ENCODE measurements around the gene CLIC6. TPM values are rescaled to one million over a fixed set of nuclear protein-coding genes. Genes with fewer than 3 reads are reported as not detected.

Gene CLIC6
- total and polyA plus RNA-seq, 7 experiments from 2014 or later, result 0.12 to 0.56 (median 0.22) TPM; not detected in 2

- Mint-ChIP-seq H3K4me1 (peaks cover 0 to 3% (median 0%) of the 10 kb centered on the region in 7 donors), H3K4me3 (peak overlapping the region in 1 of 10 donors; percentile 48), H3K27ac (no peak overlapping the region), H3K9me3 (peaks cover 0 to 6% (median 0%) of the 10 kb centered on the region in 11 donors), H3K36me3 (no peaks in the 10 kb centered on the region), H3K27me3 (peaks cover 7 to 51% (median 11%) of the 10 kb centered on the region in 5 donors)
- POLR2A ChIA-PET, result no interaction called here
- CTCF ChIA-PET, result interaction anchor here (0.6 to 1.1 kb wide), 3 partner anchors 711 to 1335 kb away, joined by 3 to 4 read pairs (median 3); no protein-coding TSS in a partner anchor
- Histone ChIP-seq H3K4me3 (ENCODE audit: low read length) (no peak overlapping the region), H3K4me1 (ENCODE audit: control insufficient read depth in 2 of 2, insufficient read depth in 2 of 2, low read length in 2 of 2) (no peaks in the 10 kb centered on the region), H3K36me3 (ENCODE audit: control insufficient read depth in 2 of 3, insufficient read depth in 3 of 3, low read length in 3 of 3) (no peaks in the 10 kb centered on the region), H3K27me3 (ENCODE audit: control insufficient read depth in 2 of 2, insufficient read depth in 2 of 2, low read length in 2 of 2) (peaks cover 0 to 4% of the 10 kb centered on the region in 2 donors), H3K9me3 (ENCODE audit: control insufficient read depth in 2 of 3, low read length in 3 of 3) (no peaks in the 10 kb centered on the region), H3K27ac (ENCODE audit: low read depth, low read length) (no peak overlapping the region)
- intact Hi-C loops (cut with micrococcal nuclease), result no loop called here
- ATAC-seq (peak; percentile 54), DNase-seq (peak in 2 of 9 donors; percentile 46 to 64)
Measured at GRCh38 chr21:34688145-34688544, 19.4 kb downstream of the CLIC6 start.

- Mint-ChIP-seq H3K27ac (no peak overlapping the region), H3K4me3 (no peak overlapping the region), H3K4me1 (peaks cover 0 to 8% (median 0%) of the 10 kb centered on the region in 7 donors), H3K27me3 (peaks cover 5 to 50% (median 11%) of the 10 kb centered on the region in 5 donors), H3K36me3 (no peaks in the 10 kb centered on the region), H3K9me3 (peaks cover 0 to under 1% (median 0%) of the 10 kb centered on the region in 11 donors)
- no peaks in the 10 kb centered on the region for H3K9me3 ChIP-seq (ENCODE audit: control insufficient read depth in 2 of 3, low read length in 3 of 3)
- ChIA-PET POLR2A (no interaction called here), CTCF (interaction anchor here (0.6 to 5.6 kb wide), 2 partner anchors 906 to 1151 kb away, joined by 4 to 36 read pairs; no protein-coding TSS in a partner anchor)
- DNase-seq (no peak), ATAC-seq (no peak)
- H3K27ac ChIP-seq (ENCODE audit: low read depth, low read length), result no peak overlapping the region
- H3K4me1 ChIP-seq (ENCODE audit: control insufficient read depth in 2 of 2, insufficient read depth in 2 of 2, low read length in 2 of 2), result no peaks in the 10 kb centered on the region
- H3K36me3 ChIP-seq (ENCODE audit: control insufficient read depth in 2 of 3, insufficient read depth in 3 of 3, low read length in 3 of 3), result no peaks in the 10 kb centered on the region
- peaks cover 0 to 4% of the 10 kb centered on the region in 2 donors for H3K27me3 ChIP-seq (ENCODE audit: control insufficient read depth in 2 of 2, insufficient read depth in 2 of 2, low read length in 2 of 2)
- no peak overlapping the region for H3K4me3 ChIP-seq (ENCODE audit: low read length)
- intact Hi-C loops (cut with micrococcal nuclease), result no loop called here
Measured at GRCh38 chr21:34688715-34689114, 19.9 kb downstream of the CLIC6 start.

- Mint-ChIP-seq H3K36me3 (peaks cover 0 to 3% (median 0%) of the 10 kb centered on the region in 5 donors), H3K4me1 (peaks cover 0 to 11% (median 3%) of the 10 kb centered on the region in 7 donors), H3K27ac (no peak overlapping the region), H3K9me3 (peaks cover 0 to 3% (median 2%) of the 10 kb centered on the region in 11 donors), H3K27me3 (peaks cover 5 to 53% (median 11%) of the 10 kb centered on the region in 5 donors), H3K4me3 (no peak overlapping the region)
- CTCF ChIA-PET, result interaction anchor here (0.6 to 5.6 kb wide), 3 partner anchors 197 to 1149 kb away, joined by 3 to 36 read pairs (median 6); no protein-coding TSS in a partner anchor
- no peak for DNase-seq
- Histone ChIP-seq H3K9me3 (ENCODE audit: control insufficient read depth in 2 of 3, low read length in 3 of 3) (no peaks in the 10 kb centered on the region), H3K36me3 (ENCODE audit: control insufficient read depth in 2 of 3, insufficient read depth in 3 of 3, low read length in 3 of 3) (no peaks in the 10 kb centered on the region), H3K4me1 (ENCODE audit: control insufficient read depth in 2 of 2, insufficient read depth in 2 of 2, low read length in 2 of 2) (no peaks in the 10 kb centered on the region), H3K27me3 (ENCODE audit: control insufficient read depth in 2 of 2, insufficient read depth in 2 of 2, low read length in 2 of 2) (peaks cover 0 to 4% of the 10 kb centered on the region in 2 donors), H3K27ac (ENCODE audit: low read depth, low read length) (no peak overlapping the region), H3K4me3 (ENCODE audit: low read length) (no peak overlapping the region)
- no peak for ATAC-seq
- intact Hi-C loops (cut with micrococcal nuclease), result no loop called here
- POLR2A ChIA-PET, result interaction anchor here (0.7 kb wide), 1 partner anchor 1383 kb away, joined by 3 read pairs; no protein-coding TSS in a partner anchor
Measured at GRCh38 chr21:34690041-34690792, 21.4 kb downstream of the CLIC6 start.

- Mint-ChIP-seq H3K27me3 (peaks cover 5 to 54% (median 11%) of the 10 kb centered on the region in 5 donors), H3K4me3 (no peak overlapping the region), H3K27ac (no peak overlapping the region), H3K36me3 (peaks cover 0 to 4% (median 0%) of the 10 kb centered on the region in 5 donors), H3K4me1 (peaks cover 0 to 11% (median 3%) of the 10 kb centered on the region in 7 donors), H3K9me3 (peaks cover 0 to 6% (median 2%) of the 10 kb centered on the region in 11 donors)
- Histone ChIP-seq H3K4me3 (ENCODE audit: low read length) (no peak overlapping the region), H3K27me3 (ENCODE audit: control insufficient read depth in 2 of 2, insufficient read depth in 2 of 2, low read length in 2 of 2) (peaks cover 0 to 4% of the 10 kb centered on the region in 2 donors), H3K4me1 (ENCODE audit: control insufficient read depth in 2 of 2, insufficient read depth in 2 of 2, low read length in 2 of 2) (no peaks in the 10 kb centered on the region), H3K9me3 (ENCODE audit: control insufficient read depth in 2 of 3, low read length in 3 of 3) (no peaks in the 10 kb centered on the region), H3K27ac (ENCODE audit: low read depth, low read length) (no peak overlapping the region), H3K36me3 (ENCODE audit: control insufficient read depth in 2 of 3, insufficient read depth in 3 of 3, low read length in 3 of 3) (no peaks in the 10 kb centered on the region)
- intact Hi-C loops (cut with micrococcal nuclease), result no loop called here
- POLR2A ChIA-PET, result no interaction called here
- no peak for DNase-seq
- CTCF ChIA-PET, result interaction anchor here (0.6 to 5.6 kb wide), 4 partner anchors 197 to 1149 kb away, joined by 3 to 36 read pairs (median 4); no protein-coding TSS in a partner anchor
- ATAC-seq, result no peak
Measured at GRCh38 chr21:34690793-34691175, 22.0 kb downstream of the CLIC6 start.

GRCh38 chr21:34691390-34692032, 22.7 kb downstream of the CLIC6 start:
- H3K4me1 Mint-ChIP-seq, result peaks cover 0 to 11% (median 3%) of the 10 kb centered on the region in 7 donors
- DNase-seq (no peak), ATAC-seq (no peak)
- Histone ChIP-seq H3K36me3 (ENCODE audit: control insufficient read depth in 2 of 3, insufficient read depth in 3 of 3, low read length in 3 of 3) (no peaks in the 10 kb centered on the region), H3K27ac (ENCODE audit: low read depth, low read length) (no peak overlapping the region), H3K27me3 (ENCODE audit: control insufficient read depth in 2 of 2, insufficient read depth in 2 of 2, low read length in 2 of 2) (peaks cover 0 to 4% of the 10 kb centered on the region in 2 donors), H3K4me3 (ENCODE audit: low read length) (no peak overlapping the region), H3K4me1 (ENCODE audit: control insufficient read depth in 2 of 2, insufficient read depth in 2 of 2, low read length in 2 of 2) (no peaks in the 10 kb centered on the region), H3K9me3 (ENCODE audit: control insufficient read depth in 2 of 3, low read length in 3 of 3) (no peaks in the 10 kb centered on the region)
- CTCF ChIA-PET, result interaction anchor here (0.7 to 5.6 kb wide), 5 partner anchors 32 to 1148 kb away, joined by 3 to 36 read pairs (median 4); no protein-coding TSS in a partner anchor
- H3K9me3 Mint-ChIP-seq, result peaks cover 0 to 6% (median 2%) of the 10 kb centered on the region in 11 donors
- peaks cover 0 to 4% (median 0%) of the 10 kb centered on the region in 5 donors for H3K36me3 Mint-ChIP-seq
- POLR2A ChIA-PET, result no interaction called here
- H3K27me3 Mint-ChIP-seq, result peaks cover 5 to 52% (median 10%) of the 10 kb centered on the region in 5 donors
- no peak overlapping the region for H3K27ac Mint-ChIP-seq
- intact Hi-C loops (cut with micrococcal nuclease), result loop anchor here (2.0 kb wide), 2 partner anchors 197 to 1337 kb away; no protein-coding TSS in a partner anchor
- H3K4me3 Mint-ChIP-seq, result no peak overlapping the region

- Histone ChIP-seq H3K9me3 (ENCODE audit: control insufficient read depth in 2 of 3, low read length in 3 of 3) (no peaks in the 10 kb centered on the region), H3K4me3 (ENCODE audit: low read length) (no peak overlapping the region), H3K27ac (ENCODE audit: low read depth, low read length) (no peak overlapping the region), H3K4me1 (ENCODE audit: control insufficient read depth in 2 of 2, insufficient read depth in 2 of 2, low read length in 2 of 2) (no peaks in the 10 kb centered on the region), H3K27me3 (ENCODE audit: control insufficient read depth in 2 of 2, insufficient read depth in 2 of 2, low read length in 2 of 2) (peaks cover 0 to 4% of the 10 kb centered on the region in 2 donors), H3K36me3 (ENCODE audit: control insufficient read depth in 2 of 3, insufficient read depth in 3 of 3, low read length in 3 of 3) (no peaks in the 10 kb centered on the region)
- intact Hi-C loops (cut with micrococcal nuclease), result loop anchor here (1.0 to 2.0 kb wide), 9 partner anchors 53 to 1420 kb away; no protein-coding TSS in a partner anchor
- ATAC-seq, result no peak
- H3K9me3 Mint-ChIP-seq, result peaks cover 0 to 6% (median 2%) of the 10 kb centered on the region in 11 donors
- POLR2A ChIA-PET, result no interaction called here
- peaks cover 4 to 46% (median 10%) of the 10 kb centered on the region in 5 donors for H3K27me3 Mint-ChIP-seq
- CTCF ChIA-PET, result interaction anchor here (0.6 to 5.6 kb wide), 14 partner anchors 17 to 1337 kb away, joined by 3 to 36 read pairs (median 4); no protein-coding TSS in a partner anchor
- H3K27ac Mint-ChIP-seq, result no peak overlapping the region
- H3K36me3 Mint-ChIP-seq, result peaks cover 0 to 4% (median 0%) of the 10 kb centered on the region in 5 donors
- peaks cover 0 to 11% (median 3%) of the 10 kb centered on the region in 7 donors for H3K4me1 Mint-ChIP-seq
- H3K4me3 Mint-ChIP-seq, result no peak overlapping the region
- no peak for DNase-seq
Measured at GRCh38 chr21:34692458-34693020, 23.7 kb downstream of the CLIC6 start.

All from naive thymus-derived CD4-positive, alpha-beta T cell (primary cell).